B cell (primary cell): Measurements from ENCODE around the gene FSTL3. TPM values are rescaled to one million over a fixed set of nuclear protein-coding genes. Genes with fewer than 3 reads are reported as not detected.
A peak's percentile ranks its signal among the peaks of the same experiment; 100 is the strongest.

Source experiments
- ATAC-seq: fragments of 200-7000 bp; cut with Tn5 transposase; one replicate; pipeline ENCODE4 v1.10.0; 2021; ENCODE audit warnings: low read depth, mild to moderate bottlenecking, moderate number of reproducible peaks, moderate library complexity
- CTCF ChIA-PET: fragments of 350-600 bp; sonication (Branson Sonifier 250); formaldehyde crosslinking; loops from one replicate; lab custom pipeline; 2021; ENCODE audit warnings: antibody characterized with exemption, inconsistent platforms; lab: Charles Lee
- POLR2A ChIA-PET: fragments of 350-600 bp; sonication (Branson Sonifier 250); formaldehyde crosslinking; loops from one replicate; lab custom pipeline; 2021; ENCODE audit warnings: antibody characterized with exemption; lab: Charles Lee
- DNase-seq: peaks from one replicate; pipeline ENCODE4 v3.0.0; 2013
- H2AFZ ChIP-seq: 2 replicates; pipeline ENCODE4 v1.6.1; 2012; ENCODE audit warnings: mild to moderate bottlenecking, low read depth, low read length; ENCODE audit not compliant: insufficient read depth, poor library complexity, severe bottlenecking
- H3K27ac ChIP-seq, 2 donors: 1 replicate in 1 of 2; 2 replicates in 1 of 2; pipeline ENCODE4 v1.5.1; 2012 to 2013; ENCODE audit warnings: low read length in 2 of 2, mild to moderate bottlenecking in 2 of 2, moderate library complexity in 1 of 2
- H3K27me3 ChIP-seq, 4 experiments: fragments of 200-600 bp in 1 of 4; sonication (generic) in 1 of 4; replicated peaks in 1 of 4; 1 replicate in 2 of 4; 2 replicates in 2 of 4; pipeline versions ENCODE4 v1.6.1 to v1.7.0; 2013 to 2016; ENCODE audit warnings: low read length in 3 of 4, mild to moderate bottlenecking in 2 of 4, mixed read lengths in 1 of 4, moderate library complexity in 1 of 4; ENCODE audit not compliant: insufficient read depth in 4 of 4, control insufficient read depth in 3 of 4; ENCODE audit errors: control extremely low read depth in 1 of 4
- H3K36me3 ChIP-seq, 2 experiments: replicated peaks in 1 of 2; 1 replicate in 1 of 2; 2 replicates in 1 of 2; pipeline versions ENCODE4 v1.6.1 to v1.7.1; 2013; ENCODE audit warnings: low read length in 1 of 2; ENCODE audit not compliant: insufficient read depth in 2 of 2, control insufficient read depth in 1 of 2; ENCODE audit errors: control extremely low read depth in 1 of 2, extremely low read depth in 1 of 2
- H3K4me1 ChIP-seq, 2 donors: fragments of 200-600 bp in 1 of 2; sonication (generic) in 1 of 2; 1 replicate in 1 of 2; 2 replicates in 1 of 2; pipeline versions ENCODE4 v1.5.1 to v1.6.1; 2013 to 2017; ENCODE audit warnings: low read length in 2 of 2; ENCODE audit not compliant: control insufficient read depth in 2 of 2, insufficient read depth in 2 of 2
- H3K4me2 ChIP-seq: replicated peaks from 2 replicates; pipeline ENCODE3; 2012; ENCODE audit warnings: mild to moderate bottlenecking, low read depth, low read length; ENCODE audit not compliant: poor library complexity, severe bottlenecking
- H3K4me3 ChIP-seq, 5 experiments: fragments of 200-600 bp in 1 of 5; sonication (generic) in 1 of 5; 1 replicate in 3 of 5; 2 replicates in 2 of 5; pipeline versions ENCODE4 v1.5.1 to v1.7.0; 2011 to 2016; ENCODE audit warnings: low read length in 4 of 5, mild to moderate bottlenecking in 4 of 5, low read depth in 2 of 5, control low read depth in 1 of 5, moderate library complexity in 1 of 5; ENCODE audit not compliant: insufficient read depth in 1 of 5; ENCODE audit errors: control extremely low read depth in 1 of 5, extremely low read depth in 1 of 5
- H3K79me2 ChIP-seq: fragments of 200-600 bp; sonication (generic); one replicate; pipeline ENCODE4 v1.6.0; 2016; ENCODE audit warnings: low read length; ENCODE audit not compliant: control insufficient read depth, insufficient read depth
- H3K9ac ChIP-seq: fragments of 200-600 bp; sonication (generic); 2 replicates; pipeline ENCODE4 v1.6.1; 2017; ENCODE audit warnings: mild to moderate bottlenecking, low read length, moderate library complexity
- H3K9me3 ChIP-seq, 3 donors: one replicate each; pipeline versions ENCODE4 v1.6.1 to v1.7.1; 2013; ENCODE audit warnings: low read length in 2 of 3; ENCODE audit not compliant: control insufficient read depth in 2 of 3, insufficient read depth in 1 of 3; ENCODE audit errors: control extremely low read depth in 1 of 3
- H4K20me1 ChIP-seq: 2 replicates; pipeline ENCODE4 v1.6.0; 2012; ENCODE audit warnings: mild to moderate bottlenecking, low read length; ENCODE audit not compliant: insufficient read depth, control insufficient read depth, poor library complexity, severe bottlenecking
- H3K27ac Mint-ChIP-seq: one replicate; pipeline ENCODE4 v1.8.0; 2021; ENCODE audit warnings: mixed read lengths
- H3K27me3 Mint-ChIP-seq: one replicate; pipeline ENCODE4 v1.8.0; 2021; ENCODE audit warnings: mixed read lengths
- H3K4me1 Mint-ChIP-seq: one replicate; pipeline ENCODE4 v1.8.0; 2021; ENCODE audit warnings: mixed read lengths
- H3K4me3 Mint-ChIP-seq: one replicate; pipeline ENCODE4 v1.8.0; 2021; ENCODE audit warnings: mixed read lengths
- H3K9me3 Mint-ChIP-seq: one replicate; pipeline ENCODE4 v1.8.0; 2022; ENCODE audit warnings: mixed read lengths; ENCODE audit not compliant: insufficient read depth
- EZH2 ChIP-seq: IDR thresholded peaks from 2 replicates; pipeline ENCODE4 v1.6.1; 2012; ENCODE audit warnings: borderline replicate concordance, low read depth, mild to moderate bottlenecking, moderate library complexity, low read length; ENCODE audit not compliant: insufficient read depth, poor library complexity, severe bottlenecking
- WGBS: methylation state at CpG from one replicate; pipeline ENCODE4 v1.1.5; 2013; ENCODE audit warnings: missing lambda C conversion rate; ENCODE audit not compliant: insufficient coverage; 5-methylcytosine and 5-hydroxymethylcytosine counted together
- intact Hi-C: fragments of 100-400 bp; cut with micrococcal nuclease; formaldehyde crosslinking; loops from one replicate; pipeline ENCODE4 v1.10.0; 2022
- polyA plus RNA-seq: library from polyadenylated mRNA; depleted of rRNA; stranded (reverse); fragments of >200 nt; gene quantifications from 2 replicates; pipeline ENCODE4 v1.2.3, GENCODE V29; 2012
- total RNA-seq, 2 donors: library from RNA; stranded (reverse); fragments of 120-200 nt in 1 of 2; gene quantifications; 1 replicate in 1 of 2; 2 replicates in 1 of 2; pipeline versions ENCODE4 v1.2.3 to v1.2.4, GENCODE V29; 2013 to 2022
- TF ChIP-seq, protein P1 (sequence below): fragments of 200-600 bp; IDR thresholded peaks from one replicate; pipeline ENCODE4 v1.8.0; 2022; ENCODE audit warnings: antibody characterized with exemption, mild to moderate bottlenecking

FSTL3 gene
- total and polyA plus RNA-seq, 2 donors (not counting 1 experiment from before 2014, with no cell fraction given) = 2.6 to 5.8 TPM

DNA sequence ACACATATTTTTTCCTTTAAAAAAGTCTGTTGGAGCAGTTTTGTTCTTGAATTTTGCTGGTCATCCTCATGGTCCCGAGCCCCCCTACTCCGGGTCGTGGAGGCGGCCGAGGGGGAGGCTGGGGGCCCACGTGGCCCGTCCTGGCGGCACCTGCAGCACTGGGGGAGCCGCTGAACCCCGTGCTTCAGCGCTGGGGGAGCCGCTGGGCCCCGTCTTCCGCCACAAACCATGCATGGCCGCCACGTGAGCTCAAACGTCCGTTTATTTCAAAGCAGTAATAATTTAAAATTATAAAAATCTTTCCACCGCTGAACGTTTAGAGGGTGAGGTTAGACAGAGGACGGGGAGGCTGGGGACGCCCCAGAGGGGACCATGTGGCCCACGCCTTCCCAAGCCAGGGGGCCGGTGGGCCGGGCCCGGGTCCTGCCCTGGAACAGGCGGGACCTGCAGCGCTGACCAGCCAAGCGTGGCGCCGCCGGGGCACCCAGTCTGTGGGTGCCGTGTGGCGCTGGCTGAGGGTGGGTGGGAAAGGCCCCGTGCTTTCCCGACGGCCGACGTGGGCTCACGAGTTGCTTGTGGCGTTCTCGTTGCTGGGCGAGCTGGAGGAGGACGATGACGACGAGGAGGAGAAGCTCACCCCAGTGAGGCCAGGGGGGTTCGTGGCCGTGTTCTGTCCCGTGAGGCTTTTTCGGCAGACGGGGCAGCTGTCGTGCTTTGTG lies 28.5 kb upstream of the FSTL3 start:
- CTCF ChIA-PET = interaction anchor here (1.3 kb wide), 1 partner anchor 12 kb away, joined by 6 read pairs; no protein-coding TSS in a partner anchor
- peak; percentile 49 for ATAC-seq
- H3K4me3 Mint-ChIP-seq = no peak overlapping the region

More for the DNA sequence above, 28.5 kb upstream of the FSTL3 start:
- H2AFZ ChIP-seq = no peak overlapping the region
- peaks cover 27% of the 10 kb centered on the region for H3K79me2 ChIP-seq
- no peaks in the 10 kb centered on the region for H3K27me3 ChIP-seq
- intact Hi-C loops = loop anchor here (2.0 kb wide), 1 partner anchor 13 kb away; no protein-coding TSS in a partner anchor
- no peak overlapping the region for H3K4me2 ChIP-seq
- Mint-ChIP-seq H3K9me3 (no peaks in the 10 kb centered on the region), H3K27ac (peak overlapping the region; percentile 88), H3K4me1 (peaks cover 9% of the 10 kb centered on the region), H3K27me3 (no peaks in the 10 kb centered on the region)
- no peak overlapping the region for H3K9ac ChIP-seq
- no peak overlapping the region for H3K4me3 ChIP-seq
- peak; percentile 56 for DNase-seq
- POLR2A ChIA-PET = interaction anchor here (1.3 kb wide), 1 partner anchor 13 kb away, joined by 6 read pairs; no protein-coding TSS in a partner anchor
- peaks cover 0 to 49% of the 10 kb centered on the region in 2 experiments for H3K36me3 ChIP-seq
- no peaks in the 10 kb centered on the region for H3K4me1 ChIP-seq
- no peaks in the 10 kb centered on the region for H3K9me3 ChIP-seq
- TF ChIP-seq, protein P1, sequence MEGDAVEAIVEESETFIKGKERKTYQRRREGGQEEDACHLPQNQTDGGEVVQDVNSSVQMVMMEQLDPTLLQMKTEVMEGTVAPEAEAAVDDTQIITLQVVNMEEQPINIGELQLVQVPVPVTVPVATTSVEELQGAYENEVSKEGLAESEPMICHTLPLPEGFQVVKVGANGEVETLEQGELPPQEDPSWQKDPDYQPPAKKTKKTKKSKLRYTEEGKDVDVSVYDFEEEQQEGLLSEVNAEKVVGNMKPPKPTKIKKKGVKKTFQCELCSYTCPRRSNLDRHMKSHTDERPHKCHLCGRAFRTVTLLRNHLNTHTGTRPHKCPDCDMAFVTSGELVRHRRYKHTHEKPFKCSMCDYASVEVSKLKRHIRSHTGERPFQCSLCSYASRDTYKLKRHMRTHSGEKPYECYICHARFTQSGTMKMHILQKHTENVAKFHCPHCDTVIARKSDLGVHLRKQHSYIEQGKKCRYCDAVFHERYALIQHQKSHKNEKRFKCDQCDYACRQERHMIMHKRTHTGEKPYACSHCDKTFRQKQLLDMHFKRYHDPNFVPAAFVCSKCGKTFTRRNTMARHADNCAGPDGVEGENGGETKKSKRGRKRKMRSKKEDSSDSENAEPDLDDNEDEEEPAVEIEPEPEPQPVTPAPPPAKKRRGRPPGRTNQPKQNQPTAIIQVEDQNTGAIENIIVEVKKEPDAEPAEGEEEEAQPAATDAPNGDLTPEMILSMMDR = no peak
- TF ChIP-seq EZH2 = no peak
- WGBS = 78% methylated on average over 39 of the region's 52 CpGs
- peaks cover 83% of the 10 kb centered on the region for H4K20me1 ChIP-seq
- H3K27ac ChIP-seq = peak overlapping the region in 1 of 2 donors; percentile 33
